GM04504 (cell line): ENCODE data around the gene P2RX1.
A peak's percentile ranks its signal among the peaks of the same experiment; 100 is the strongest.

Experiments used
- DNase-seq: peaks from one replicate; pipeline ENCODE4 v3.0.0-alpha.2; 2012; ENCODE audit warnings: low read depth

Gene P2RX1

GRCh38 chr17:3905017-3905520 lies 11.2 kb downstream of the P2RX1 start:
- DNase-seq: no peak

- no peak for DNase-seq
These were observed 11.8 kb downstream of the P2RX1 start for GRCh38 chr17:3904501-3904900.

- no peak for DNase-seq
These were observed 12.4 kb downstream of the P2RX1 start for GRCh38 chr17:3903881-3904290.

- DNase-seq: no peak
These were observed 13.0 kb downstream of the P2RX1 start for GRCh38 chr17:3903051-3903825.

- DNase-seq: no peak
These were observed 15.6 kb downstream of the P2RX1 start for GRCh38 chr17:3900646-3901045.

GRCh38 chr17:3897731-3898130 lies 18.5 kb downstream of the P2RX1 start:
- no peak for DNase-seq

GRCh38 chr17:3896968-3897235 lies 19.4 kb downstream of the P2RX1 start:
- DNase-seq: no peak

- DNase-seq: no peak
These were observed 19.9 kb downstream of the P2RX1 start for GRCh38 chr17:3896108-3896967.

- no peak for DNase-seq
These were observed 20.9 kb downstream of the P2RX1 start for GRCh38 chr17:3895354-3895753.

- no peak for DNase-seq
These were observed 21.3 kb downstream of the P2RX1 start for GRCh38 chr17:3894911-3895343.

GRCh38 chr17:3894188-3894587 lies 22.1 kb downstream of the P2RX1 start:
- DNase-seq: no peak

- no peak for DNase-seq
These were observed 22.5 kb downstream of the P2RX1 start for GRCh38 chr17:3893720-3894116.

- peak; percentile 58 for DNase-seq
These were observed 23.1 kb downstream of the P2RX1 start, which contains the start of gene CAMKK1 for GRCh38 chr17:3893003-3893719. Gene CAMKK1 (minus strand): TSS chr17:3893053. CDS start chr17:3885687, 7,366 bp downstream.

GRCh38 chr17:3892095-3892998 lies 23.9 kb downstream of the P2RX1 start:
- DNase-seq: peak; percentile 47

- no peak for DNase-seq
These were observed 24.6 kb downstream of the P2RX1 start for GRCh38 chr17:3891626-3892094.

- DNase-seq: no peak
These were observed 25.4 kb downstream of the P2RX1 start for GRCh38 chr17:3890878-3891219.

GRCh38 chr17:3890082-3890877 lies 26.0 kb downstream of the P2RX1 start:
- peak; percentile 90 for DNase-seq

- no peak for DNase-seq
These were observed 26.8 kb downstream of the P2RX1 start for GRCh38 chr17:3889325-3890012.

GRCh38 chr17:3888343-3889171 lies 27.7 kb downstream of the P2RX1 start:
- DNase-seq: peak; percentile 93
